H1 (cell line): Measurements from ENCODE around the gene DHCR24. TPM values are rescaled to one million over a fixed set of nuclear protein-coding genes. Genes with fewer than 3 reads are reported as not detected.

Experiments used
- BACH1 ChIP-seq: IDR thresholded peaks from 2 replicates; pipeline ENCODE4 v1.6.1; 2012; ENCODE audit warnings: low read length, improper control_type of control experiment
- BCL11A ChIP-seq, 2 experiments: IDR thresholded peaks; one replicate each; pipeline ENCODE4 v1.6.1; 2011; ENCODE audit warnings: low read depth in 2 of 2, low read length in 2 of 2, mild to moderate bottlenecking in 2 of 2
- BRCA1 ChIP-seq: IDR thresholded peaks from 2 replicates; pipeline ENCODE4 v1.6.1; 2012; ENCODE audit warnings: low read depth, low read length, improper control_type of control experiment
- CBX5 ChIP-seq: fragments of 300-800, 300-1000 bp; sonication (generic); IDR thresholded peaks from 2 replicates; pipeline ENCODE4 v1.7.1; 2016; ENCODE audit warnings: antibody characterized with exemption, low read length, low read depth
- CBX8 ChIP-seq: fragments of 300-800, 300-1000 bp; sonication (generic); IDR thresholded peaks from 2 replicates; pipeline ENCODE4 v1.7.1; 2016; ENCODE audit warnings: low read depth, low read length, borderline replicate concordance
- EGR1 ChIP-seq: IDR thresholded peaks from 2 replicates; pipeline ENCODE4 v1.6.1; 2011; ENCODE audit warnings: low read depth, low read length, borderline replicate concordance
- MAX ChIP-seq: IDR thresholded peaks from 2 replicates; pipeline ENCODE4 v1.6.1; 2012; ENCODE audit warnings: inconsistent platforms
- RNF2 ChIP-seq: fragments of 200-900, 300-1000 bp; sonication (generic); IDR thresholded peaks from 2 replicates; pipeline ENCODE4 v1.7.1; 2016; ENCODE audit warnings: borderline replicate concordance, low read depth, mild to moderate bottlenecking, antibody characterized with exemption, low read length; ENCODE audit not compliant: poor library complexity, severe bottlenecking; ENCODE audit errors: missing control alignments
- RXRA ChIP-seq: IDR thresholded peaks from 2 replicates; pipeline ENCODE4 v1.6.1; 2011; ENCODE audit warnings: low read depth, mild to moderate bottlenecking, low read length, moderate library complexity; ENCODE audit not compliant: insufficient read depth
- SIN3A ChIP-seq, 2 experiments: IDR thresholded peaks in 1 of 2; conservative IDR thresholded peaks in 1 of 2; 2 replicates each; pipeline ENCODE4 v1.6.1; 2011 to 2012; ENCODE audit warnings: low read length in 2 of 2, improper control_type of control experiment in 1 of 2, low read depth in 1 of 2, mild to moderate bottlenecking in 1 of 2
- SP1 ChIP-seq: IDR thresholded peaks from 2 replicates; pipeline ENCODE4 v1.6.1; 2011; ENCODE audit warnings: low read depth, low read length
- SP2 ChIP-seq: IDR thresholded peaks from 2 replicates; pipeline ENCODE4 v1.6.1; 2012; ENCODE audit warnings: mild to moderate bottlenecking, low read length, inconsistent platforms
- USF2 ChIP-seq: IDR thresholded peaks from 2 replicates; pipeline ENCODE4 v1.6.1; 2011; ENCODE audit warnings: low read length, improper control_type of control experiment
- polyA plus RNA-seq, 7 experiments: library from polyadenylated mRNA; depleted of rRNA in 3 of 7; stranded (reverse) in 5 of 7; unstranded in 2 of 7; fragments of >200 nt in 5 of 7; fragments of 200-250 nt in 2 of 7; gene quantifications; 1 replicate in 5 of 7; 2 replicates in 1 of 7; 4 replicates in 1 of 7; pipeline versions ENCODE4 v1.2.1 to v1.2.3, GENCODE V29; 2011 to 2013; ENCODE audit warnings: missing spikeins in 2 of 7, mixed read lengths in 2 of 7
- total RNA-seq: library from RNA; stranded (reverse); fragmentation: NEBNext Ultra II Directional; extraction: Animal tissue kit (Norgen Biotek cat#: 25700); gene quantifications from 2 replicates; pipeline ENCODE4 v1.2.1, GENCODE V29; 2021

The DHCR24 gene
- total and polyA plus RNA-seq, 2 of the 8 experiments (the other 6 are each of a cell fraction or from before 2014, with no cell fraction given): 370 to 419 TPM

GRCh38 chr1:54919367-54920359, 32.7 kb upstream of the DHCR24 start (continued):
- TF ChIP-seq SP2: no peak
- no peak for TF ChIP-seq MAX
- TF ChIP-seq SIN3A (conservative IDR thresholded peaks at IDR 0.05 in 1 of 2, IDR thresholded peaks at IDR 0.05 in 1 of 2; ENCODE audit: low read depth in 1 of 2, low read length in 2 of 2): no peak
- no peak for TF ChIP-seq USF2
- TF ChIP-seq BRCA1: no peak
- TF ChIP-seq CBX8: no peak
- no peak for TF ChIP-seq RXRA
- no peak for TF ChIP-seq BACH1
- no peak for TF ChIP-seq SP1
- TF ChIP-seq CBX5: no peak
- no peak for TF ChIP-seq RNF2
- no peak for TF ChIP-seq EGR1
- no peak for TF ChIP-seq BCL11A (IDR thresholded peaks at IDR 0.05; ENCODE audit: low read depth in 2 of 2, low read length in 2 of 2)
